GM19351 (cell line): ENCODE measurements around the gene KLHDC3.
A peak's percentile ranks its signal among the peaks of the same experiment; 100 is the strongest.
"Not testable (repeated sequence)": the region's sequence is repeated elsewhere in the genome, so short reads cannot be mapped to it uniquely, and the experiment has no call there.

Experiments used
- ATAC-seq: cut with Tn5 transposase; IDR thresholded peaks from one replicate; pipeline ENCODE4 v1.9.1; 2021; ENCODE audit warnings: mild to moderate bottlenecking, moderate library complexity; ENCODE audit not compliant: unreplicated experiment

Gene KLHDC3

DNA sequence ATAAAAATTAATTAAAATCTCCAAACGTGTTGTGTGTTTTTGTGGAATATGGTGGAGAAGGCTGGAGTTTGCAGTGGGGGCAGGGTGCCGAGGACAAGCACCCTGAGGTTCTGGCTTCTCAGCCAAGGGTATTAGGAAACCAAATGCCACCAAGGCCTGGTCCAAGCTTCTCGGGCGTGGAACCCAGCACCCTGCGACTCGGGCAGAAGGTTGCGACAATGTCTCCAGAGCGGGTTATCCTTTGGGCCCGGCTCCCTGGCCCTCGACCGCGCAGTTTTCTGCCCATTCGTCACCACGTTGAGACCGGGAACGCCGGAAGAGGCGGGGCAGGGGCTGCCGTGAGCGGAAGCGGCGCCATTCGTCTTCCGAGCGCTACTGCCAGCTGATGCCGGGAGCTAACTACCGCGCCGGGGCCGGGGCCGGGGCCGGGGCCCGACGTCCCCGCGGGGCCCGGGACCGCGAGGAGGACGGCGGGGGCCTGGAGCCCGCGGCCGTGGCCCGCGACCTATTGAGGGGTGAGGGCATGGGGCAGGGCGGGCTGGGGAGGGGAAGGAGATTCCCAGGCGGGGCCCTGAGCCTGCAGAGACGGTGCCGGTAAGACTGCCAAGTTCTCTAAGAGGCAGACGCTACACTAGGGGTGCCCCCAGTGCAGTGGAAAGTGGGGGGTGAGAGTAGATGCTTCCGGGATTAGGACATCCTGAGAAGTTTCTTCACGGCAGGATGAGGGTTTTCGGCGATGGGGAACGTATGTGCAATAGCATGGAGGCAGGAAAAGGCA, 7.4 kb downstream of the KLHDC3 start, which contains the start of gene RRP36:
RRP36 (plus strand) TSS at position 354 of the 778 bp plus-strand sequence; CDS start at position 386, 32 bp downstream.
- peak; percentile 76 for ATAC-seq

DNA sequence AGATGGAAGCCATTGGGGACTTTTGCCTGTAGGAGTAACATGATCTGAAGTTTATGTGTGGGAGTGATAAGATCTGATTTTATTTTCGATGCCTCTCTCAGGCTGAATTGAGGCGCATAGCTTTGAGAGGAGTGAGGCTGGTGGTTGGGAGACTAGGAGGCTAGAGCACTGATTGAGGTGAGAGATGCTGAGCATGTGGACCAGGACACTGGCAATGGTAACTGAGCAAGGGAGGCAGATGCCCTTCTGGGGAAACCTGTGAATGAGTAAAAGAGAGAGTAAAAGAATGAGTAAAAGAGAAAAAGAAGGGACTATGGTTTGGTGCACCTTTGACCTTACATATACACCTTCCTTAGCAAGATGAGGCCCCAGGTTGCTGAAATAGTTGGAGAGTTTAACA, 10.4 kb downstream of the KLHDC3 start:
- ATAC-seq, result no peak

DNA sequence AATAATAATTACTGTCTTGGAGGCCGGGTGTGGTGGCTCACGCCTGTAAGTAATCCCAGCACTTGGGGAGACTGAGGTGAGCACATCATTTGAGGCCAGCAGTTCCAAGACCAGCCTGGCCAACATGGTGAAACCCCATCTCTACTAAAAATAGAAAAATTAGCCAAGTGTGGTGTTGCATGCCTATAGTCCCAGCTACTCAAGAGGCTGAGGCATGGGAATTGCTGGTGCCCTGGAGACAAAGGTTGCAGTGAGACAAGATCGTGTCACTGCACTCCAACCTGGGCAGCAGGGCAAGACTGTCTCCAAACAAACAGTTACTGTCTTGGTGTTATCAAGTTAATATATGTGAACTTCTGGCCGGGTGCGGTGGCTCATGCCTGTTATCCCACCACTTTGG, 12.3 kb downstream of the KLHDC3 start:
- ATAC-seq, result no peak

DNA sequence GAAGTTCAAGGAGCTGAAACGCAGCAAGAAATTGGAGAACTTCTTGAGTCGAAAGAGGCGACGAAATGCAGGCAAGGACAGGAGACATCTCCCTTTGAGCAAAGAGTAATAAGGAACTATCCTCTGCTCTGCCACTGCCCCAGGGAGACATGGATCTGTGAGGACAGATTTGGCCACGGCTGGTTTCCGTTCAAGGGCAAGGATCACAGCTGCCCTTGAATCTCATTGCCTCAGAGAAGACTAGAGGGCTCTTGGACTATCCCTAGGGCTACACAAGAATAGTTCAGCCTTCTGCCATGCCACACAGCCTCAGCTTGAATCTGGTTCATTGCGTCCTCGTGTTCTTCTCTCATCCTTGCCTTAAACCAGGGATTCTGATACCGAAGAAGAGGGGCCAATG, 15.1 kb downstream of the KLHDC3 start:
- ATAC-seq, result no peak

DNA sequence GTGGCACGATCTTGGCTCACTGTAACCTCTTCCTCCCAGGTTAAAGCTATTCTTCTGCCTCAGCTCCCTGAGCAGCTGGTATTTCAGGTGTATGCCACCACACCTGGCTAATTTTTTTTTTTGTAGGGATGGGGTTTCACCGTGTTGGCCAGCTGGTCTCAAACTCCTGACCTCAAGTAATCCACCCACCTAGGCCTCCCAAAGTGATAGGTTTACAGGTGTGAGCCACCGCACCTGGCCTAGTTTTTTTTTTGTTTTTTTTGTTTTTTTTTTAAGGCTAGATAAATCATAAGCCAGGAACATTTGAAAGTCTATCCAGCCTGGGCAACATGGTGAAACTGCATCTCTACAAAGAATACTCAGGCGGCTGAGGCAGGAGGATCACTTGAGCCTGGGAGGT, 18.3 kb downstream of the KLHDC3 start:
- no peak for ATAC-seq

DNA sequence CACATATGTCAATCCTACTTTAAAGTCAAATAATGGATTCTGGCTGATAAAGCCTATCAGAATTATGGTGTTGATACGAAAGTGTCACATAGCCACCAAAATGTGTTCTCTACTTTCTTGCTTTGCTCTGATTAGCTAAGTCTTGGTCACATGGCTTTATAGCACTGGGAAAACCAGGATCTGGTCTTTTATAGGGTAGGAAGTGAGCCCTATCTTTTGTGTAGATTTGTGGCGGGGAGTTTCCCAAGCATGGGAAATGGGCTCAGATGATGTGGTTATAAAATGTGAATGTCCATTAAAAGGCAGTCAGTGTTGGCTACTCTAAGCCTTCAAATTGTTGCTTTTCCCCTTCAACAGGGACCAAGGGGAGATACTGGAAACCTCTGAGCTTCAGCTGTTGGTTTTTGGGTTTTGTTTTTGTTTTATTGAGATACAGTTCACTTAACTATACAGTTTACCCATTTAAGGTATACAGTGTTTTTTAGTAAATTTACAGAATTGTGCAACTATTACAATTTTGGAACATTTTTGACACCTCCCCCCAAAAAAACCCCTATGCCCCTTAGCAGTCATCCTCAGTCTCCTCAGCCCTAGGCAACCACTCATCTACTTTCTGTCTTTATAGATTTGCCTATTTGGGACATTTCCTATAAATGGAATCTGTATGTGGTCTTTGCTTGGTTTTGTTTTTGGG, 19.6 kb downstream of the KLHDC3 start:
- ATAC-seq, result no peak

DNA sequence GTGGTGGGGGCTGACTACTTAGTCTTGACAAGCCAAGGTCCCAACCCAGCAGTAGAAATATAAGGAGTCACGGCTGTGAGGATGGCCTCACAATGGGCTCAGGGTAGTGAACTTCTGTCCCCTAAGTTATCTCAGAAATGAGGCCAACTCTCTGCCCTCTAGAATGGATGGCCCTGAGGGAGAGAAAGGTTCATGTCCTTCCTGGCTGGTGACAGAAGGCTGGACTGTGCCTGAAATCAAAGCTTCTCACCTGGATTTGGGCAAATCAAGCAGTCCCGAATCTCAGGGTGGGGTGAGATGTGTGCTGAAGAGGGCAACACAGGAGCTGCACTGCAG, 20.1 kb downstream of the KLHDC3 start:
- no peak for ATAC-seq

DNA sequence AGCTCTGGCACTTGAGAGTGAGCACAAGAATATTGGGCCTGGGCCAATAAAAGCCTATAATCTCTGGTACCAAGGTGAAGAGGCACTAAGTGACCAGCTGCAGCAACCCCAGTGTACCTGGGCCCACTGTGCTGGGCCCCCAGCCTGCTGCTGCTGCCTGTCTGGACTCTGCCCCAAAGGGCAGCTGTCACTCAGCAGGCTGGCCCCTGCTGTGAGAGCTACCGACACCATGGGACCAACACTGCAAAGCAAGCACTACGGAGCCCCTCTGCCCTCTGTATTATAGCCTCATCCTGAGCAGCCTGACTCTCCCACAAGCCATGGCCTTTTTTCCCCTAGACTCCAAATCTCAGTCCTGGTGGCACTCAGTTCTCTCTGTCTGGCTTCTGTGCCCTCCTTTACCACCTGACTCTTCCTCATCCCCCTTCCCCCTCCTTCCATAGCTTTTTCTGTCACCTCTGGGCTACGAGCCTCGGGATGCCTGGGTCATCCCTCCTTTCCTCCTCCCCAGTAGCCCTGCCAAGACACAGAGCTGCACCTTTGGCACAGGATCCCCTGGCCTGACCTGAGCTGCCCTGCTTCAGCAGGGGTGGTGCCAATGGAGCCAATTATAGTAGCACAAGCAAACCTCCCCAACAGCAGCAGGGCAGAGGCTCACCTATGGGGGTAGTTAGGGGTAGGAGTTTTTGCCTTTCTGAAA, 21.6 kb downstream of the KLHDC3 start:
- ATAC-seq, result no peak

DNA sequence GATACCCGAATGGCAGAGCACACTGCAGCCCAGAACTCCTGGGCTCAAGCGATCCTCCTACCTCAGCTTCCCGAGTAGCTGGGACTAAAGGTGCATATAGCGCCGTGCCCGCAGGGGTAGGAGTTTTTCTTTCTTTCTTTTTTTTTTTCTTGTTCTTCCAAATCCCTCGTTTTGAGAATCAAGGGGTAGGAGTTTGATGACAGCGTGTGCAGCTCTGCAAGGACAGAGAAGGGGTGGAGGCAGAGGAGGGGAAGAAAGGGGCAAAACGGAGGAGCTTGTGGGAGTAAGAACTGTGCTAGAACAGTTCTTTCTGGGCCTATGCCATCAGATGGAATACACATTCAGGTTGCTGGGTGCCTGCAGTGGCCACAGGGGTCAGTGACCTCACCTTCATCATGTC, 22.7 kb downstream of the KLHDC3 start:
- no peak for ATAC-seq

DNA sequence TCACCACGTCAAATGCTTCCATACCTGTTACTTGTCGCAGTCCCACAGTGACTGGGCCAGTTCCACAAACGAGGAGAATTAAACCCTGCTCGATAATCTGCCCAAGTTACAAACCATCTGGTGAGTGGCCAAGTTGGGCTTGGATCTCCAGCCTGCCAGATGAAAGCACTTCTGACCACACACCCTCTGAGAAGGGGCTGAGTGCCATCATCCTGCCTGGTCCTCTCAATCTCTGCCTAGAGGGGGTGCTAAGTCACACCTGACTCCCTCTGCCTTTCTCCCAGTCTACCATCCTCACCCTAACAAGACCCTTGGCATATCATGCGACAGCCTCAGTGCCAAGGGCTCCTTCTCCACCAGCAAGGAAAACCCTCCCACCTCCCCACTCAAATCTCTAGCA, 23.1 kb downstream of the KLHDC3 start:
- ATAC-seq, result no peak

DNA sequence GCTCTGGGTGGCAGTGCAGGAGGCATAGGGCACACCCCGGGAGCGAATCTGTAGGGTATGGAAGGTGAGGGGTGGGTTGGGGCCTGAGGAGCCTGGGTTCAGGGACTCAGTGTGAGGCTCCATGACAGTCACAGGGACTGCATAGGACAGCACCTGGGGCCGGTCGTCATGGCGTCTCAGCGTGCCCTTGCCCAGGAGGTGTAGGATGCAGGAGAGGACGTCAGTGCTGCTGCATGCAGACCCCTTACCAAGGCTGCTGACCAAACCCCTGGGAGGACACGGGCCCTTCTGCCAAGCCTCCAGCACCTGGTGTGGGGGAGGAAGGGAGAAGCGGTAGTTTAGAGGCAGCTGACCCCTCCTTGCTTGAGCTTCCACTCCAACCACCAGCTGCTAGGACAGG, 23.7 kb downstream of the KLHDC3 start:
- ATAC-seq, result no peak

DNA sequence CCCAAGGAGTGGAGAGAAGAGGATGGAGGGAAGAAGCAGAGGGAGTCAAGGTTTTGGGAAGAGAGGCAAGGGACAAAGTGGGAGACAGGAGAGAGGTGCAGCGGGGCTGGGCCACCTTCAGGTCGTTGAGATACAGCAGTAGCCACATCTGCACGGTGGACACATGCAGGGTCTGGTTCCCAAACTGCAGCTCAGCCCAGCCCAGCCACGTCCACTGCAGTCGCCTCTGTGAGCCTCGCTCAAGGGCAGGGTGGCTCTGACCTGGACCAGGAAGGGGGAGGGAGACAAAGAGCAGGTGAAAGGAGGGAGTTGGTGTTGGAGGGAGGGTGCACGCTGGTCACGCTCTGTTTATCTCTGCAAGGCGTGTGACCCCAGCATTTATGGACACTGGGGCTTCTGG, 24.7 kb downstream of the KLHDC3 start:
- no peak for ATAC-seq

DNA sequence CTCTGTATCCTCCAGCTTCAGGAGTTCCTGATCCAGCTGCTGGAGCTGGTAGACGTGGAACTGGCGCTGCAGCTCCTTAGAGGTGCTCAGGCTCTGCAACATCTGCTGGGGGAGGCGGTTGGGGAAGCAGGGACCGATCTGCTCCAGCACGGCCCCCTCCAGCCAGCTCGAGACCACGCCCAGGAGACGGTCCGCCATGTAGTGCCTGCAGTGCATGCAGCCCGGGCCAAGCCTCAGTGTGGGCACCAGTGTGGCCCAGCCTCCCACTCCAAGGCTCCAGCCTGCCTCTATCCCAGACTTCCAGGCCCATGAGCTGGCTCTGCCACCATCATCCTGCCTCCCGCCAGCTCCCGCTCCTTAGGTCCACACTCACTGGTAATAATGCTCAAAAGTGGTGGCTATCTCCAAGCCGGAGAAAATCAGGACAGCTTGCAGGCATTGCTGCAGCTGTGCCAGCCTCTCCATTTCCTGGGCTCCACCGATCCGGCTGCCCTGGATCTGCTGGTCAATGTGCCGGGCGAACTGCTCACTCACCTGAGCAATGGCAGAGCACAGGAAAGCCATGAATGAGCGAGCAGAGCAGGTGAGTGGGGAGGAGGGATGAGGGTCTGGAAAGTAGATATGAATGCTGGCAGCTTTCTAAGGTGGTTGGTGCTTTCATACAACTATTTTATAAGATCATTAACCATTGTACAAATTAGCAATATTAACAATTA, 26.7 kb downstream of the KLHDC3 start:
- ATAC-seq, result no peak

DNA sequence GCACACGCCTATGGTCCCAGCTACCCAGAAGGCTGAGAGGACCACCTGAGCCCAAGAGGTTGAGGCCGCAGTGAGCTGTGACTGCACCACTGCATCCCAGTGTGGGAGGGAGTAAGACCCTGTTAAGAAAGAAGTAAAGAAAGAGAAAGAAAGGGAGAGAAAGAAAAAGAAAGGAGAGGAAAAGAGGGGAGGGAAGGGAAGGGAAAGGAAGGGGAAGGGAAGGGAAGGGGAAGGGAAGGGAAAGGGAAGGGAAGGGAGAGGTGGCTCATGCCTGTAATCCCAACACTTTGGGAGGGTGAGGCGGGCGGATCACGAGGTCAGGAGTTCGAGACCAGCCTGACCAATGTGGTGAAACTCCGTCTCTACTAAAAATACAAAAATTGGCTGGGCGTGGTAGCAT, 27.4 kb downstream of the KLHDC3 start:
- ATAC-seq, result not testable (repeated sequence)

DNA sequence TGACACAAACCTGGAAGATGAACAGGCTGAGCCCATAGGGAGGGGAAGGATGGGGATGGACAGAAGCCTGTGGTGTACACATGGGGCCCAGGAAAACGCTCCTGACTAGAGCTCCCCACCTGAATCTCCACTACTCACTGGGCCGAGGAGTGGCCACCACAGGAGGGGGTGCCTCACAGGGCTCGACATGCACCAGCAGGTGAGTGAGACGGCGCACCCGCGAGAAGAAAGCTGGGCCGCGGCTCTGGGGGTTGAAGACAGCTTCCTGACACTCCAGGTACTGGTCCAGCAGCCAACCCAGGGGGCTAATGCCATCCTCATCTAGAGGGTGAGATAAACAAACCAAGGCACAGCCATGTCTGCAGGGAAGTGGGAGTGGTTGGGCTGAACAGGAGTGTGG, 29.3 kb downstream of the KLHDC3 start:
- no peak for ATAC-seq

DNA sequence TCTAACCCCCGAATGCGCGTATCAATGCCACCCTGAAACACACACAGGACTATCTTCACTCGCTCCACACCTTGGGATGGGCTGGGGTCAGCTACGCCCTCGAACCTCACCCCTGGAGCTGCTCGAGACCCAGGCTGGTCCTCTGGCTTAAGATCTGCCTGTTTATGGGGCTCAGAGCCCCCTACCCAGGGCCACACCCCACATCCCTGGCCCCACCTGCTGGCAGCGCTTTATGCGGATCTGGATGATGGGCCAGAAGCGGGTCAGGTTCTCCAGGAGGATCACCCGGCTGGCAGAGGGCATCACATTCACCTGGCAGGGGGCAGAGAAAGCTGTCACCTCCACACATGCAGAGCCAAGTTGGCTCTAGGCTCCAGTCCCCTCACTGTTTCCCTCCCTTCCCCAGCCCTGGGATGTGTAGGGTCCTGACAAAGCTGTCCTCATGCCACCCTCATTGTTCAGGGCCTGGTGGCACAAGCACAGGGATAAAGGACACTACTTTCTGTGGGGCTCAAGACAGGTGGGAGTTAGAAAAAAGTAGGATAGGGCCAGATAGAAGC, 31.4 kb downstream of the KLHDC3 start:
- no peak for ATAC-seq

DNA sequence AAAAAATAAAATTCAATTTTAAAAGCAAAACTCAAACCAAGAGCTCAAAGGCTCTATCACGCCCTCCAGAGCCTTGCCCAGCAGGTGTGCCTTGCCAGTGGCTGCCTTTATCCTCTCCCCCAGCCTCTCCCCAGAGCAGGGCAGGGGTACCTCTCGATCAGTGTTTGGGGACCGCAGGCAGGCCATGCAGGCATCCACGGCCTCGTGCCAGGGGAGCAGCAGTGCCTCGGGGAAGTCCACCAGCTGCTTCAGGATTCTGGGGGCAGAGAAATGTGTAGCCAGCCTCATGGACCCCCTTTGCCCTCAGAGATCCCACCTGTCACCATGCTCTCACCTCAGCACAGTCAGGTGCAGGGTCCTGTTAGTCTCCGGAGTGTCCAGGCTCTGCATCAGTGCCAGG, 33.9 kb downstream of the KLHDC3 start:
- no peak for ATAC-seq

DNA sequence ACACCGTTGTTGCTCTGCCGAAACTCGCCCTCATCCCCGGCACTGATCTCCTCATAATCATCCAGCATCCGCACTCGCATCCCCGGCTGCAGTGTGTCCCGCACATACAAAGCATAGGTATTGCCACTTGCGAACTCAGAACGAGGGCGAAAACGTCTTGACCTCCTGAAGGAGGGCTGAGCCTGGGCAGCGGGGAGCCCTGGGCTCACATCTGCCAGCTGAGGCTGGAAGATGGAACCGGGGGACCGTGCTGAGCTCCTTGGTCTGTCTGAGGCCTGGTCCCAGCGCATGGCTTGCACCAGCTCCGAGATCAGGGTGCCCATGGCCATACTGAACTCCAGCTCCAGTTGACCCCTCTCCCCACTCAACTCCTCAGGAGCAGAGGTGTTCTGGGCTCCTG, 36.9 kb downstream of the KLHDC3 start:
- no peak for ATAC-seq

DNA sequence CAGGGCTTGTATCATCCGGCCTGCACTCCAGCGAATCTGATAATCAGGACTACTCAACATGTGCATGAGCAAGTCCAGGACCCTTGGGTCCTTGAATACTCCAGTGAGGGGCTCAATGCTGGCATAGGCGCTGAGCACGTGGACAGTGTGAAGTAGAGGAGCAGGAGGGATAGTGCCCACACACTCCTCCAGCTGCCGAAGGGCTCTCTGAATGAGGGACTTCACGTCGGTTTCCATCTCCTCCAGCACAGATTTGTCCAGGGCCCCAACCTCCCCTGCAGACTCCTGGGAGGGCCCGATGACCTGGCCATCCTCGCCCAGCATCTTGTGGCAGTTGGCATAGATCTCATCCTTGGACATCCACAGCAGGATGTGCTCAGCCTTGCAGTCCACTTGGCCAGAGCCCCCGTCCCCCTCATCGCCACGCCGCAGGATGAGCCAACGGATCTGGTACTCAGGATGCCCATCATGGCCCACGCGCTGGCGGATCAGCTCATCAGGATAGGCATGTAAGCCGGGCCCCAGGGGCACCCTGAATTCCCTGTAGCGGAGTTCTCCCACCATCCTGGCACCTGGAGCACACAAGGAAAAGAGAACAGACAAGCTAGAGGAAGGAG, 38.3 kb downstream of the KLHDC3 start:
- no peak for ATAC-seq

DNA sequence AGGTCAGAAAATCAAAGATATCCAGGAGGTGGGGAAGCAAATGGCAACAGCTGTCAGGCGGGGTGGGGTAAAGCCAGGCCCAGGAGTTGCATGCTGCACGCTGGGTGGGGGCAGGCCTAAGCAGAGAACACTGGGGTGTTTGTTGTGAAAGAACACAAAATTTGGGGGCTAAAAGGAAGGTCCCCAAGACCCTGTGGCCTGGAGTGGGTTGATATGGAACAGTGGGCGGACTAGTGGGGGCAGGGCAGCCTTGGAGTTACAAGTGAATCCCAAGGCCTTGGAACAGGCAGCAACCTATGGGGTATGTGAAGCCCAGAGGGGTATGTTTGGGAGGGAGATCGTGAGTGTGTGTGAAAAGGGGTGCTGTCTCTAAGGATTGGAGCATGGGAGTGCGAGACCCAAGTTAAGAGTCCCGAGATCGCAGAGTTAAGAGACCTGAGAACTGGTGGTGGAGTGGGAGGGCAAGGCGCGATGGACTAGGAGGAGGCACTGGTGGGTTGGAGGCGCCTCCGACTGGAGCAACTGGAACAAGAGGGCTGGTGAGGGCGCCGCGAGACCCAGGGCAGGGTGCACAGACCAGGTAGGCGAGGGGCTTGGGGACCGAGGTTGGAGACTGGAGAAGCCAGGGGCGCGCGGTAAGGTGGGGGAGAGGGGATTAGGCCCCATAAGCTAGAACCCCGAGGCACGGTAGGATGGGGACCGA, 38.9 kb downstream of the KLHDC3 start:
- ATAC-seq, result peak; percentile 33
